ENCODE measurements around the gene PIEZO2. TPM values are rescaled to one million over a fixed set of nuclear protein-coding genes. Genes with fewer than 3 reads are reported as not detected.

Gene PIEZO2
- total and polyA plus RNA-seq, 11 donors, result 0.04 to 4.9 (median 0.20) TPM; not detected in 2

DNA sequence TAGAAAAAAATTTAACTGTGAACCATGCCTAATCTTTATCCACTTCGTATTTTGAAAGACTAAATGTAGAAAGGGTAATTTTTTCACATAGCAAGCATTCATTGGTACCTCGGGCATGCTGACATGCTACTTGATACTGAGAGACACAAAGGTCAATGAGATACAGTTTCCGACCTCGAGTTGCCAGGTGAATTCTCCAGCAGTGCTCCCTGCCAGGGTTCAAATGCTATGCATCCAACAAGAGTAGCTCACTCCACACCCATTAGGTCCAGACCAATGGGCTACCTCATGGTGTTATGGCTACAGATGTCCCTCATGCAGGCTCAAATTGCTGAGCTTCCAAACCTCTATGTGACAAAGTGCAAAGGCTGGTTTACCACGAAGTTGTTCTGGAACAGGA, 305.8 kb downstream of the PIEZO2 start:
- Histone ChIP-seq H3K4me3 (no peak overlapping the region), H3K4me1 (peaks cover 0 to 4% (median 0%) of the 10 kb centered on the region in 12 donors), H3K36me3 (no peaks in the 10 kb centered on the region), H3K27me3 (no peaks in the 10 kb centered on the region), H3K27ac (no peak overlapping the region), H3K9me3 (no peaks in the 10 kb centered on the region)
- WGBS, 4 donors, result 43 to 58% (median 53%) methylated on average over 5 of the region's 5 CpGs
- intact Hi-C loops (cut with DNase I), result no loop called here
- TF ChIP-seq, protein P1, sequence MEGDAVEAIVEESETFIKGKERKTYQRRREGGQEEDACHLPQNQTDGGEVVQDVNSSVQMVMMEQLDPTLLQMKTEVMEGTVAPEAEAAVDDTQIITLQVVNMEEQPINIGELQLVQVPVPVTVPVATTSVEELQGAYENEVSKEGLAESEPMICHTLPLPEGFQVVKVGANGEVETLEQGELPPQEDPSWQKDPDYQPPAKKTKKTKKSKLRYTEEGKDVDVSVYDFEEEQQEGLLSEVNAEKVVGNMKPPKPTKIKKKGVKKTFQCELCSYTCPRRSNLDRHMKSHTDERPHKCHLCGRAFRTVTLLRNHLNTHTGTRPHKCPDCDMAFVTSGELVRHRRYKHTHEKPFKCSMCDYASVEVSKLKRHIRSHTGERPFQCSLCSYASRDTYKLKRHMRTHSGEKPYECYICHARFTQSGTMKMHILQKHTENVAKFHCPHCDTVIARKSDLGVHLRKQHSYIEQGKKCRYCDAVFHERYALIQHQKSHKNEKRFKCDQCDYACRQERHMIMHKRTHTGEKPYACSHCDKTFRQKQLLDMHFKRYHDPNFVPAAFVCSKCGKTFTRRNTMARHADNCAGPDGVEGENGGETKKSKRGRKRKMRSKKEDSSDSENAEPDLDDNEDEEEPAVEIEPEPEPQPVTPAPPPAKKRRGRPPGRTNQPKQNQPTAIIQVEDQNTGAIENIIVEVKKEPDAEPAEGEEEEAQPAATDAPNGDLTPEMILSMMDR (IDR thresholded peaks at IDR 0.05), result no peak
- no peak for TF ChIP-seq POLR2A (IDR thresholded peaks at IDR 0.05)
- no peak for DNase-seq
- ATAC-seq, result peak in 2 of 4 donors; percentile 56 to 74

DNA sequence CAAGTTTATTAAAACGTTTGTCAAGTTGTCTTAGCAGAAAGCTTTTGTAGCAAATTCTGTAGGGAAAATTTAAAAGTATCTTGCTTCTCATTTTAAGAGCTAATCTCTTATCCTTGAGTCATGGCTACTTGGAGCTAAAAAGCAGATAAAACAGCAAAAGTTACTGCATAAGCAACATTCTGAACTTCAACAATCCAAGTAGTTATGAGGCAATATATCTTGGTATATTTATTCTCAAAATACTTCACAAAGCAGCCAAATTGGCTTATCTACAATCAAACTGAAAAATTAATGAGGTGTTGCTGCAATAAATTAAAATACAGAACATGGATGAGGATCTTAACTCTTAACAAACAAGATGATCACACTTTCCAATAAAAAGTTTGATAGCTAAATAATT, 306.5 kb downstream of the PIEZO2 start:
- DNase-seq (no peak), ATAC-seq (no peak)
- Histone ChIP-seq H3K4me3 (no peak overlapping the region), H3K9me3 (no peaks in the 10 kb centered on the region), H3K27ac (no peak overlapping the region), H3K4me1 (peaks cover 0 to 4% (median 0%) of the 10 kb centered on the region in 12 donors), H3K36me3 (no peaks in the 10 kb centered on the region), H3K27me3 (no peaks in the 10 kb centered on the region)
- WGBS, 4 donors, result 38 to 51% (median 41%) methylated on average over 1 of the region's 1 CpG
- TF ChIP-seq POLR2A (IDR thresholded peaks at IDR 0.05), result no peak
- TF ChIP-seq, protein P1 (IDR thresholded peaks at IDR 0.05), result no peak
- intact Hi-C loops (cut with DNase I), result no loop called here

DNA sequence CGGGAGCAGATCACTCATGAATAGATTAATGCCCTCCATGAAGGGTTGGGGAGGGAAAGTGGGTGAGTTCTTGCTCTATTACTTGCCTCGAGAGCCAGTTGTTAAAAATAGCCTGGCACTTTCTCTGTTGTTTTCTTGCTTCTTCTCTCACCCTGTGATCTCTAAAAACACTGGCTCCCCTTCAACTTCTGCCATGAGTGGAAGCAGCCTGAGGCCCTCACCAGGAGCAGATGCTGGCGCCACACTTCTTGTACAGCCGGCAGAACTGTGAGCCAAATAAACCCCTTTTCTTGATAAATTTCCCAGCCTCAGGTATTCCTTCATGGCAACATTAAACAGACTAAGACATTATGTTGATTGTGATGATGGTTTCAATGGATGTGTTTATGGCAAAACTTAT, 307.0 kb downstream of the PIEZO2 start:
- Histone ChIP-seq H3K4me1 (peaks cover 0 to 4% (median 0%) of the 10 kb centered on the region in 12 donors), H3K27me3 (no peaks in the 10 kb centered on the region), H3K27ac (no peak overlapping the region), H3K4me3 (no peak overlapping the region), H3K9me3 (no peaks in the 10 kb centered on the region), H3K36me3 (no peaks in the 10 kb centered on the region)
- DNase-seq (no peak), ATAC-seq (no peak)
- no peak for TF ChIP-seq POLR2A (IDR thresholded peaks at IDR 0.05)
- TF ChIP-seq, protein P1 (IDR thresholded peaks at IDR 0.05), result no peak
- intact Hi-C loops (cut with DNase I), result no loop called here
- WGBS, 4 donors, result 51 to 70% (median 58%) methylated on average over 4 of the region's 4 CpGs

DNA sequence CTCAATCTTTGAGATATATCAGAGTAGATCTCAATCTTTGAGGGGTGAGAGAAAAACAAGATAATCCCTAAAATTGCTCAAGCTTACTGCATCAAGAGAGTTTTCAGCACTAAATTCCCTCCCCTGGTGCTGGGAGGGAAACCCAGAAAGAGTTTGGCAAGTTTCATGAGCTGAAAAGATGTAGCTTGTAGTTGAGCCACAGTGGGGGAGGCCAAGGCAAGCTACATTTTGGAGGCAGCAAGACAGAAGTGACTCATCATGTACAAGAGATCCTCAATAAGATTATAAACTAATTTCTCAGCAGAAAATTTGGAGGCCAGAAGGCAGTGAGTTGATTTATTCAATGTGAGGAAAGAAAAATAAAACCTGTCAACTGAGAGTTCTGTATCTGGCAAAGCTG, 308.2 kb downstream of the PIEZO2 start:
- no peaks in the 10 kb centered on the region for H3K27me3 ChIP-seq
- H3K4me1 ChIP-seq, result peaks cover 0 to 4% (median 0%) of the 10 kb centered on the region in 12 donors
- H3K9me3 ChIP-seq, result no peaks in the 10 kb centered on the region
- TF ChIP-seq, protein P1 (IDR thresholded peaks at IDR 0.05), result no peak
- no peak for TF ChIP-seq POLR2A (IDR thresholded peaks at IDR 0.05)
- ATAC-seq, result no peak
- no peaks in the 10 kb centered on the region for H3K36me3 ChIP-seq
- H3K4me3 ChIP-seq, result no peak overlapping the region
- DNase-seq, result no peak
- intact Hi-C loops (cut with DNase I), result loop anchor here in 1 of 10 donors (2.0 kb wide), 1 partner anchor 28 kb away; no protein-coding TSS in a partner anchor
- H3K27ac ChIP-seq, result no peak overlapping the region

Measured in heart left ventricle (tissue), 16 donors.